Lower leg skin (tissue), 4 donors: ENCODE measurements around the gene CES2. TPM values are rescaled to one million over a fixed set of nuclear protein-coding genes. Genes with fewer than 3 reads are reported as not detected.

Experiments
- DNase-seq, 2 donors: peaks; one replicate each; pipeline ENCODE4 v3.0.0-alpha.2; 2019; ENCODE audit warnings: low spot score in 2 of 2
- H3K4me3 ChIP-seq: fragments of 200-600 bp; sonication (generic); 2 replicates; pipeline ENCODE4 v1.5.1; 2017; ENCODE audit warnings: mild to moderate bottlenecking, low read depth; ENCODE audit not compliant: poor library complexity, severe bottlenecking
- POLR2A ChIP-seq, 2 donors: fragments of 450-650 bp; IDR thresholded peaks; one replicate each; pipeline ENCODE4 v1.6.1; 2016 to 2017; ENCODE audit warnings: antibody characterized with exemption in 2 of 2, mild to moderate bottlenecking in 1 of 2, moderate library complexity in 1 of 2
- WGBS, 2 donors: methylation state at CpG; one replicate each; pipeline ENCODE4 v1.1.5; 2018; 5-methylcytosine and 5-hydroxymethylcytosine counted together
- intact Hi-C: fragments of 100-400 bp; cut with DNase I; formaldehyde crosslinking; loops from one replicate; pipeline ENCODE4 v1.15.0; 2023; ENCODE audit warnings: low total_unique reads
- total RNA-seq, 4 donors: library from RNA; depleted of rRNA; stranded (reverse); fragments of >200 nt; gene quantifications; one replicate each; pipeline ENCODE4 v1.1.0, GENCODE V29; 2016
- TF ChIP-seq, protein P1 (sequence below), 3 donors: fragments of 450-650 bp; IDR thresholded peaks; one replicate each; pipeline ENCODE4 v1.5.1; 2016; ENCODE audit warnings: antibody characterized with exemption in 3 of 3, mild to moderate bottlenecking in 3 of 3, moderate library complexity in 2 of 3

Gene CES2
- total RNA-seq, 4 donors from 2014 or later, result 37.4 to 90.2 (median 50.2) TPM

- WGBS, 2 donors, result 74 to 86% methylated on average over 6 to 7 of the region's 7 CpGs
- TF ChIP-seq, protein P1, sequence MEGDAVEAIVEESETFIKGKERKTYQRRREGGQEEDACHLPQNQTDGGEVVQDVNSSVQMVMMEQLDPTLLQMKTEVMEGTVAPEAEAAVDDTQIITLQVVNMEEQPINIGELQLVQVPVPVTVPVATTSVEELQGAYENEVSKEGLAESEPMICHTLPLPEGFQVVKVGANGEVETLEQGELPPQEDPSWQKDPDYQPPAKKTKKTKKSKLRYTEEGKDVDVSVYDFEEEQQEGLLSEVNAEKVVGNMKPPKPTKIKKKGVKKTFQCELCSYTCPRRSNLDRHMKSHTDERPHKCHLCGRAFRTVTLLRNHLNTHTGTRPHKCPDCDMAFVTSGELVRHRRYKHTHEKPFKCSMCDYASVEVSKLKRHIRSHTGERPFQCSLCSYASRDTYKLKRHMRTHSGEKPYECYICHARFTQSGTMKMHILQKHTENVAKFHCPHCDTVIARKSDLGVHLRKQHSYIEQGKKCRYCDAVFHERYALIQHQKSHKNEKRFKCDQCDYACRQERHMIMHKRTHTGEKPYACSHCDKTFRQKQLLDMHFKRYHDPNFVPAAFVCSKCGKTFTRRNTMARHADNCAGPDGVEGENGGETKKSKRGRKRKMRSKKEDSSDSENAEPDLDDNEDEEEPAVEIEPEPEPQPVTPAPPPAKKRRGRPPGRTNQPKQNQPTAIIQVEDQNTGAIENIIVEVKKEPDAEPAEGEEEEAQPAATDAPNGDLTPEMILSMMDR (IDR thresholded peaks at IDR 0.05), result no peak
- no peak for TF ChIP-seq POLR2A (IDR thresholded peaks at IDR 0.05)
- DNase-seq, result no peak
- H3K4me3 ChIP-seq, result no peak within 1 kb of the TSS
- intact Hi-C loops, result no loop called here
Observed at GRCh38 chr16:66918803-66919568, 16.3 kb upstream of the CES2 start, which contains the start of gene CDH16. Gene CDH16, minus strand, starts transcription at chr16:66918885. Its CDS starts 820 bp downstream, at chr16:66918065.

DNA sequence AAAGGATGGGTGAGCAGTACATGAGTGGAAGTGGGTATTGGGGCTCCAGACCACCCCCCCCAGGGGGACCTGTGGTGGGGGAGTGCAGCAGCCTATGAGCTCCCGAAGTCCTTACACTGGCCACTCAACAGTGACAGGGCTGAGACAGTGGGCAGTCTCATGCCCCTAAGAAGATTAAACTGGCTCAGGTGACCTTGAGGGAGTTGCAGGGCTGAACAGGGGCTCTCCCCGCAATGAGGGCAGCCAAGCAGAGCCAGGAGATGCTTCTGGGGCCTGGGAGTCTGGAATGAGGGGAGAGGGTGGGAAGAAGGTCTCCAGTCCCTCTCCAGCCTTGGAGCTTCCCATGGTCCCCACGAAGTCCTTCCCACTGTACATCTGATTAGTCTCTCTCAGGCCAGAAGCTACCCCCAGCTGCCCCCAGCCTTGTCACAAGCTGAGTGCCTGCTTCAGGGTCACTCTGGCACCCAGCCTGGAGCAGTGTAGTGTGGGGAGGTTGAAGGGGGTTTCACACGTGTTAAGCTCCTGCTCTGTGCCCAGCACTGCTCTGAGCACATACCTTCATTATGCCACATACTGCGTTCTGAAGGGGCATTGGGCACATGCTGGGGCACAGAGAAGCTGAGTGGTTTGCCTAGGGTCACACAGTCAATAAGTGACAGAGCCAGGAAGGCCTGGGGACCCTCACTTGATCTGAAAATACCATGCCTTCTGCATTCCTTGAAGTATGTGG lies 15.6 kb upstream of the CES2 start:
- H3K4me3 ChIP-seq, result no peak overlapping the region
- intact Hi-C loops, result no loop called here
- DNase-seq, result no peak
- TF ChIP-seq, protein P1 (IDR thresholded peaks at IDR 0.05), result no peak
- no peak for TF ChIP-seq POLR2A (IDR thresholded peaks at IDR 0.05)
- 53 to 71% methylated on average over 5 of the region's 5 CpGs for WGBS, 2 donors

DNA sequence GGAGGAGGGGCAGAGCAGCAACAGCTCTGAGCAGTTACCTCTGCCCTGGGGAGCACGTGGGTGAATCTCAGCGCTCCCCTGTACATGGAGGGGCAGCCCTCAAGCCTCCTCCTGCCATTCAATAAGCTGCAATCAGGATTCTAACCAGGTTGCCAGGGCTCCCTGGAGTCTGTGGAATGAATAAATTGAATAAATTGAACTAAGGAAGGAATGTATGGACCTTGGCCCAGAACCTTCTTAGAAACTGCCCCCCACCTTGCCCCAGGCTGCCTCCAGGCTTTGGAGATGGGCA lies 15.1 kb upstream of the CES2 start:
- WGBS, 2 donors, result 57 to 63% methylated on average over 2 of the region's 2 CpGs
- intact Hi-C loops, result no loop called here
- DNase-seq, result no peak
- H3K4me3 ChIP-seq, result no peak overlapping the region
- TF ChIP-seq, protein P1 (IDR thresholded peaks at IDR 0.05), result no peak
- TF ChIP-seq POLR2A (IDR thresholded peaks at IDR 0.05), result no peak

- no peak for TF ChIP-seq POLR2A (IDR thresholded peaks at IDR 0.05)
- TF ChIP-seq, protein P1 (IDR thresholded peaks at IDR 0.05), result no peak
- DNase-seq, result no peak
- H3K4me3 ChIP-seq, result no peak overlapping the region
- intact Hi-C loops, result no loop called here
- 77 to 81% methylated on average over 8 to 9 of the region's 9 CpGs for WGBS, 2 donors
Observed at GRCh38 chr16:66920924-66921680, 14.2 kb upstream of the CES2 start.

- WGBS, 2 donors, result 75 to 84% methylated on average over 36 to 41 of the region's 42 CpGs
- intact Hi-C loops, result no loop called here
- DNase-seq, result no peak
- no peak overlapping the region for H3K4me3 ChIP-seq
- TF ChIP-seq, protein P1 (IDR thresholded peaks at IDR 0.05), result no peak
- no peak for TF ChIP-seq POLR2A (IDR thresholded peaks at IDR 0.05)
Observed at GRCh38 chr16:66921729-66922450, 13.4 kb upstream of the CES2 start.
